Measurements from ENCODE around the gene LDB1.
A peak's percentile ranks its signal among the peaks of the same experiment; 100 is the strongest.

Gene LDB1, protein sequence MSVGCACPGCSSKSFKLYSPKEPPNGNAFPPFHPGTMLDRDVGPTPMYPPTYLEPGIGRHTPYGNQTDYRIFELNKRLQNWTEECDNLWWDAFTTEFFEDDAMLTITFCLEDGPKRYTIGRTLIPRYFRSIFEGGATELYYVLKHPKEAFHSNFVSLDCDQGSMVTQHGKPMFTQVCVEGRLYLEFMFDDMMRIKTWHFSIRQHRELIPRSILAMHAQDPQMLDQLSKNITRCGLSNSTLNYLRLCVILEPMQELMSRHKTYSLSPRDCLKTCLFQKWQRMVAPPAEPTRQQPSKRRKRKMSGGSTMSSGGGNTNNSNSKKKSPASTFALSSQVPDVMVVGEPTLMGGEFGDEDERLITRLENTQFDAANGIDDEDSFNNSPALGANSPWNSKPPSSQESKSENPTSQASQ

DNA sequence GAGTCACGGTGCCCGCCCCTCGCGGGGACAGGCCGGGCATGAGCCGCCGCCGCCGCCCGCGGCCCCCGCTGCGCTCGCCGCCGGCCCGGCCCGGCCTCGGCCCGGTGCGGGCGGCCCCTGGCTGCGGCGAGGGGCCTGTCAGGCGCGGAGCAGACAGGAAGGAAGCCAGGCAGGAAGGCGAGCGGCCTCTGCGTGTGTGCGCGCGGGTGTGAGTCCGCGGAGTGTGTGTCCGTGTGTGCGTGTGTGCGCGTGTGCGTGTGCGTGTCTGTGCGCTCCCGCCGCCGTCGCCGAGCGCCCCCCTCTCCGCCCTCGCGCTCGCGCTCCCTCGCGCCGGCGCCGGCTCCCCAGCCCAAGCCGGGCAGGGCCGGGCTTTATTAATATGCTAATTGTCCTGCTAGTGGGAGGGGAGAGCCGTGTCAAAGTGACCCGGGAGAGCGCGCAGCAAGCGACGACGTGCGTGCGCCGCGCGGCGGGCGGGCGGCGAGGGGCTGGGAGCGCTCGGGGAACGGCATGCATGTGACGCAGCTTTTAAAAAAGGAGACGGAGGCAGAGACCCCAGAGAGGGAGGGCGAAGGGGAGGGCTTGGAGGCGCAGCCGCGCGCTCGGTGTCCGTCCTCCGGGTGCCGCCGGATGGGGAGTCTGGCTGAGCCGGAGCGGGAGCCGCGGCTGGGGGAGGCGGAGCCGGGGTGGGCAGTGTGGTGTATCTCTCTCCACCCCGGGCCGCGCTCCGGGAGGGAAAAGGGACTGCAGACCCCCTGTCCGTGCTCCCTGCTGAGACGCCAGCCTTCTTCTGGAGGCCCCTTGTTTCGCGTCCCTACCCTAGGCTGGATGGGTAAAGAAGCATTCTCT is at the start of gene LDB1:
LDB1 (minus strand) TSS at position 227 of the 849 bp plus-strand sequence. CDS start 258 bp downstream, outside the sequence.
- DNase-seq = peak; percentile 64

DNA sequence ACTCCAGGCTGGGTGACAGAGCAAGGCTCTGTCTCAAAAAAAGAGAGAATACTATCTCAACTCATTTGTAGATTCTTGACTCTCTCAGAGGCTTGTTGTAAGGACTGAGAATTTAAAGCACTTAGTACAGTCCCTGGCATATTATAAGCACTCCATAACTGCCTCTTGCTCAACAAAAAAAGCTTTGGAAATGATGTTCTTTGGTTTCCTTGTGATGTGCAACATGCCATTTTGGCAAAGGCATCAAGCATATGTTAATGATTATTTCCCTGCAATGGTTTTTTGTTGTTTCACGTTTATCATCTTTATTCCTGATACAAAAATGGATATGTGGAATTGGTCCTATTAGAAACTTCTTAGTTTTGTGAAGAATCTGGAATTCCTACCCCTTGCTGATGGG is 47.7 kb upstream of the LDB1 start:
- no peak for DNase-seq

DNA sequence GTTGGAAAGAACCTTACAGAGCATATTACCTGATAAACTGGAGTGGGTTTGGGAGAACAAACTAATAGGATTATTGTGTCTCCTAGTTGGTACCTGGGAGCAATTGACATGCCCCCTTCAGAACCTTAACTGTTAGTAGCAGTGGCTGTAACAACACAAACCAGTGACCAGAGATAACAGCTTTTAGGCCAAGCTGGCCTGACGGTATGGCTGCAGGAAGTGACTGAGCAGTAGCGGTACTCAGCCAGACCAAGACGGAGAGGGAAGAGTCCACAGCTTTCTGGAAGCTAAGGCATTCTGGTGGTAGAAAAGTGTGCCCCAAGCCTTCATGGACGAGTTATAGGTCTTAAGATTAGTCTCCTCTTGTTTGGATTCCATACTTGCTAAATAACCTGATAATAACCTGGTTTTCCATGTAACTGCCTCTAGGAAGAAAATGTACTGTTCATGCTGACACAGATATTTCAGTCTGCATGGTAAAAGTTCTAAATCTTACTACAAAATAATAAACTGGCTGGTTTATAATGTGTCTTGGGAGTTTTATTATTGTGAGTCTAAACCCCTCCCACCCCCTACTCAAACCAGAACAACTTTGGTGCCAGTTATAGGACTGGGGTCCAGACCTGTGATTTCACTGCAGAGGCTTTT is 43.3 kb upstream of the LDB1 start:
- DNase-seq = no peak

DNA sequence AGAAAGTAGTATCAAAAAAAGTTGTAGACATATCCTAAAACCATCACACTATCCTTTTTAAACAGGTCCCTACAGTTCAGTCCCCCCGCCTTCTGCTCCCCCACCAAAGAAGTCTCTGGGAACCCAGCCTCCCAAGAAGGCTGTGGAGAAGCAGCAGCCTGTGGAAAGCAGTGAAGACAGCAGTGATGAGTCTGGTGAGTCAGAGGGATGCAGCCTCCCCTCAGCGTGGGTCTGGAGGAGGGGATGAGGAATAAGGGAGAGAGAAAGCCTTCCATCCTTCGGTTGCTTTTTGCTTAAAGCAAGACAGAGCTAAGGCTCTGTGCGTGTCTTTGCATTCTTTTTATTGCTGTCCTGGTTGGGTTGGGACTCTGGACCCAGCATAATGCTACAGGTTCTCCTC is 39.7 kb upstream of the LDB1 start:
- DNase-seq = no peak

DNA sequence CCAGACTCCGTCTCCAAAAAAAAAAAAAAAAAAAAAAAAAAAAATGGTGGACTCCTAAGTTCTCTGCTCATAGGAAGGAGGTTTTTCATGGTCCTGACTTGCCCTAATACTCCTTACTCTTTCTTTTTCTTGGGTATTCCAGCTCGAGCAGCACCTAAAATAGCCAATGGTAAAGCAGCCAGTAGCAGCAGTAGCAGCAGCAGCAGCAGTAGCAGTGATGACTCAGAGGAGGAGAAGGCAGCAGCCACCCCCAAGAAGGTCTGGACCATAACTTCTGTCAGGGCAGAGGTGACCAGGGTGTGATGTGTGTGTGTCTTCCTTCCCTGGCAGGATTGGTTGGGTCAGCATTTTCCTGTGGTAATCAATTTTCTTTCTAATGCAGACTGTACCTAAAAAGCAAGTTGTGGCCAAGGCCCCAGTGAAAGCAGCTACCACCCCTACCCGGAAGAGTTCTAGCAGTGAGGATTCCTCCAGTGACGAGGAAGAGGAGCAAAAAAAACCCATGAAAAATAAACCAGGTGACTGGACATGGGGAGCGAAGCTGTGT is 39.0 kb upstream of the LDB1 start:
- DNase-seq = no peak

DNA sequence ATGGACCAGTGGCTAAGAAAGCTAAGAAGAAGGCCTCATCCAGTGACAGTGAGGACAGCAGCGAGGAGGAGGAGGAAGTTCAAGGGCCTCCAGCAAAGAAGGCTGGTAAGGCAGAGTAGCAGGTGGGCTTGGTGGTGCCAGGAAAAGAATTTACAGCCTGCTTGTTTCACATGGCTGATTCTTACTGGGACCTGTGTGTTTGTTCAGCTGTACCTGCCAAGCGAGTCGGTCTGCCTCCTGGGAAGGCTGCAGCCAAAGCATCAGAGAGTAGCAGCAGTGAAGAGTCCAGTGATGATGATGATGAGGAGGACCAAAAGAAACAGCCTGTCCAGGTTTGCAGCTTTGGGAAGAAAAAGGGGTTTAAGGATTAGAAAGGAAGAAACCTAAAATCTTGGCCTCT is 37.1 kb upstream of the LDB1 start:
- DNase-seq = no peak

DNA sequence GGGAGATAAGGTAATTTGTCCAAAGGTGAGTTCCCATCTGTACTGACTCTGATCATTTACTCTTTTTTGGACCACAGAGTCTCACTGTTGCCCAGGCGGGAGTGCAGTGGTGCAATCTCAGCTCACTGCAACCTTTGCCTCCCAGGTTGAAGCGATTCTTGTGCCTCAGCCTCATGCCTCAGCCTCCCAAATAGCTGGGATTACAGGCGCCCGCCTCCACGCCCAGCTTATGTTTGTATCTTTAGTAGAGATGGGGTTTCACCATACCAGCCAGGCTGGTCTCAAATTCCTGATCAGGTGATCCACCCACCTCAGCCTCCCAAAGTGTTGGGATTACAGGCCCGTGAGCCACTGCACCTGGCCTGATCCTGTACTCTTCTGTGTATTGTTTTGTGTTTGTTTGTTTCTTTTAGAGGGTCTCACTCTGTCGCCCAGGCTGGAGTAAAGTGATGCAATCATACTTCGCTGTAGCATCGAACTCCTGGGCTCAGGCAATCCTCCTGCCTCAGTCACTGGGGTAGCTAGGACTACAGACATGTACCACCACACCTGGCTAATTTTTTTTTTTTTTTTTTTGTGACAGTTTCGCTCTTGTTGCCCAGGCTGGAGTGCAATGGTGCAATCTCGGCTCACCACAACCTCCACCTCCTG is 34.4 kb upstream of the LDB1 start:
- no peak for DNase-seq

DNA sequence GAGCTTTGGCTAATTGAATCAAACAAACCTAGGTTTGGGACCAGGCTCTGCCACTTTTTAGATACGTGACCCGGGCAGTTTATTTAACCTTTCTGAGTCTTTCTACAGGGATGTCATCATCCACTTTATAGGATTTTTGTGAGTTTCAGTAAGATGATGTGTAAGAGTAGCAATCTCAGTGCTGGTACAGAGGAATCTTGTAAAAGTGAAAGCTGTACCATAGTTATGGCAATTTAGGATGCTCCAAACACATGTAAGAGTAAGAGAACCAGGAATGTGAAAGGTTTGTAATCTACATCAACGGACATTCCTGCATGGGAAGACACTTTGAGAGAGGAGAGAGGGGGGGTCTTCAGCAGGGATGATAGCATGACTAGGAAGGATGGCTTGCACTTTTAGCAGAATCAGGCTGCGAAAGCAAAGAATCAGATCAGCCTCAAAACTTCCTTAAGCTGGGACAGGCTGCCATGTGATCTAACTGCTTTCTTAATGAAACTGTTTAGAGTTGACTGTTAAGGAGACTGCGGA is 33.0 kb upstream of the LDB1 start:
- DNase-seq = no peak

DNA sequence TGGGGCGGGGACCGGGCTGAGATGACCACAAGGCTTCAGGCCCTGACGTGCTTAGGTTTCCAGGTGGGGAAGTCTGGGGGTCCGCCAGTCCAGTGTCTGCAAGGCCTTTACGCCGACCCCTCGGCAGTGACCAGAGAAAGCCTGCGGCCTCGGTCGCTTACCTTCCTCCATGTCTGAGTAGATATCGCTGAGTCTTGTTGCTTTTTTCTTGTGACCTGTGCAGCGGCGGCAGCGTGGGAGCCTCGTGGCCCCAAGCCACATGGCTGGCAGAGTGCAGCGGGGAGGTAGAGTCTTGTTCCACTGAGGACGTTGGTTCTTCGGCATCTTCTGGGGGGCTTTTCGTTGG is 32.4 kb upstream of the LDB1 start:
- peak; percentile 60 for DNase-seq

DNA sequence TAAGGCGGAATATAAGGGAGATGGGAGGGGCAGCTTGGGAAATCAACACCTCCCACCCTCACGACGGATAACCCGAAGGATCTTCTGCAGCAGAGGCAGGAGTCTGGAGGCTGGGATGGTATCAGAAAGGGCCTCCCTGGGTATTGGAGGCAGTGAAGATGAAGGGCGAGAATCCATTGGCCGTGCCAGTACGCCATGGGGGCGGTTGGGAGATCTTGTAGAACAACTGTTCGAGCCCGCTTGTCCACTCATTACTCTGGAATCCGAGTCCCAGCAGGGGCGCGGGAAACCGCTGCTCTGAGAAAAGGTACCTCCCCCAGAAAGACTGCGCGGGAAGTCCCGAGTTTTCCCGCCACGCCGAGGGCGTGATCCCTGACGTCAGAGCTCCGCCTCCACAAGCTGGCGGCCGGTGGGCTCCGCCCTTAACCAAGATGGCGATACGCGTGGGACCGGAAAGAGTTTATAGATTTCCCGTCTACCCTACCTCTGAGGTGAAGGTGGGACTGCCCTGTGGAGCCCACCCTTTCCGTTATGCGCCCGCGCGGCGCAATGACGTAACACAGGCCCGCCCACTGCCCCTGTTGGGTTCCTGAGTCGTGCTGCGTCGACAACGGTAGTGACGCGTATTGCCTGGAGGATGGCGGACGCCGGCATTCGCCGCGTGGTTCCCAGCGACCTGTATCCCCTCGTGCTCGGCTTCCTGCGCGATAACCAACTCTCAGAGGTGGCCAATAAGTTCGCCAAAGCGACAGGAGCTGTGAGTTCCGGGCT is 31.8 kb upstream of the LDB1 start, which contains the start of gene NOLC1:
NOLC1 (plus strand) TSS at position 616 of the 771 bp plus-strand sequence; CDS start at position 638, 22 bp downstream.
- DNase-seq = peak; percentile 100

DNA sequence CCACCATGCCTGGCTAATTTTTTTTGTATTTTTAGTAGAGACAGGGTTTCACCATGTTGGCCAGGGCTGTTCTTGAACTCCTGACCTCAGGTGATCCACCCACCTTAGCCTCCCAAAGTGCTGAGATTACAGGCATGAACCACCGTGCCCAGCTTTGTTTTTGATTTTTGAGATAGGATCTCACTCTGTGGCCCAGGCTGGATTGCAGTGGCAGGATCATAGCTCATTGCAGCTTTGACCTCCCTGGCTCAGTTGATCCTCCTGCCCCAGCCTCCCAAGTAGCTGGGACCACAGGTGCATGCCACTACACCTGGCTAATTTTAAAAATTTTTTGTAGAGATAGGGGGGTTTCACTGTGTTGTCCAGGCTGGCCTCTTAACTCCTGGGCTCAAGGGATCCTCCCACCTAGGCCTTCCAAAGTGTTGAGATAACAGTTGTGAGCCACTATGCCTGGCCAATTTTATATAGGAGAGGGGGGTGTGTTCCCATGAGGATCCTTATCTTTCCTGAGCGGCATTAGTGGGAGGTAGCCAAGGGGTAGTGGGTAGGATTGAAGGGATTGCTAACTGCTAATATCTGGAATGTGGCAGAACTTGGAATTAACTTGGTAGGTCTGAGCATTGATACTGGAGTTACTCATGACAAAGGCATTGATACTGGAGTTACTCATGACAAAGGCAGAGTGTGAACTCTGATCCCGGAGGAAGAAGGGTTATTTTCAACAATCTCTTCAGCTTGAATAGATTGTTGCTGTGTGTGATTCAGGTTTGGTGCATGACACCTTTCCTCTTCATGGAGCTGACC is 31.0 kb upstream of the LDB1 start:
- DNase-seq = no peak

DNA sequence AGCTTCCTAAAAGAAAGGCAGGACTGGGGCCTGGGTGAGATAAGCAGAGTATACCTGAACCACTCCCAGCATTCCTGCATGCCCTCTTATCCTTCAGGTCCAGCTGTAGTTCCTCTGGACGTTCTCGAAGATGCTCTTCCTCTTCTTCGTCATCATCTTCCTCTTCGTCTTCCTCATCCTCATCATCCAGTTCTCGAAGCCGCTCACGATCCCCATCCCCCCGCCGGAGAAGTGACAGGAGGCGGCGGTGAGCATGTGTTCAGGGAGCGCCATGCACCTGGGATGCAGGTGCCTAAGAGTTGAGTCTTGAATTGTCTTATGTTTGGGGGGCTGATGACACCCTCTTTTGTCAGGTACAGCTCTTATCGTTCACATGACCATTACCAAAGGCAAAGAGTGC is 28.1 kb upstream of the LDB1 start:
- DNase-seq = no peak

DNA sequence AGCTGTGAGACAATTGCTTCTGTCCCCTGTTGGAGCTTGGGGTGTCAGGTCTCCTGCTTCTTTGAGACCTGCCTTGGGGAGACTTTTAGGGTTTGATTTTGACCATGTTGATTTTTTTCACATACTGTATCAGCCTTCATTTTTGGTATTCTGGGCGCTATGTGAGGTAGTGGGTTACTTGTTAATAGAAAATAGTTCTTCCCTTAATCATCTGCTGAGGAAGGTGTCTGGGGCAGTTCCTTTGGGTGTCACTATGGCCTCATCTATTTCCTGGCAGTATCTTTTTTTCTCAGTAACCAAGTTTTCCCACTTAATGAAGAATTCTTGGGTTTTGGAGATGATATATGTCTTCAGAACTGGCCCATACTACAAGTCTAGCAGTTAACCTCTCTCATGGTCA is 27.4 kb upstream of the LDB1 start:
- no peak for DNase-seq

DNA sequence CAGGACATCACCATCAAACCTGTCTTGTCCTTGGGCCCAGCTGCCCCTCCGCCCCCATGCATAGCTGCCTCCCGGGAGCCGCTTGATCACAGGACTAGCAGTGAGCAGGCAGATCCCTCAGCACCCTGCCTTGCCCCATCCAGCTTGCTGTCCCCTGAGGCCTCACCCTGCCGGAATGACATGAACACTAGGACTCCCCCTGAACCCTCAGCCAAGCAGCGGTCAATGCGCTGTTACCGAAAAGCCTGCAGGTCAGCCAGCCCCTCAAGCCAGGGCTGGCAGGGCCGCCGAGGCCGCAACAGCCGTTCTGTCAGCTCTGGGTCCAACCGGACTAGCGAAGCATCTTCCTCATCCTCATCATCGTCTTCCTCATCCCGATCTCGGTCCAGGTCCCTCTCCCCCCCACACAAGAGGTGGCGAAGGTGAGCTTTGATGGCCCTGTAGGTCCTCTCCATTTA is 26.8 kb upstream of the LDB1 start:
- DNase-seq = no peak

DNA sequence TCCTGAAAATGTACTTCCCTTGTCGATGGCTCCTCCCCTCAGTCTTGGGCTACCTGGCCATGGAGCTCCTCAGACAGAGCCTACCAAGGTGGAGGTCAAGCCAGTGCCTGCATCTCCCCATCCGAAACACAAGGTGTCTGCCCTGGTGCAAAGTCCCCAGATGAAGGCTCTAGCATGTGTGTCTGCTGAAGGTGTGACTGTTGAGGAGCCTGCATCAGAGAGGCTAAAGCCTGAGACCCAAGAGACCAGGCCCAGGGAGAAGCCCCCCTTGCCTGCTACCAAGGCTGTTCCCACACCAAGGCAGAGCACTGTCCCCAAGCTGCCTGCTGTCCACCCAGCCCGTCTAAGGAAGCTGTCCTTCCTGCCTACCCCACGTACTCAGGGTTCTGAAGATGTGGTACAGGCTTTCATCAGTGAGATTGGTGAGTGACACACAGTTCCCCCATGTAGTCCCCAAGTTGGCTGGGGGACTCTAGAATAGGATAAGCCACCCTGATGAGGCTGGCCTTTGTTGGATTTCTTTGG is 21.5 kb upstream of the LDB1 start:
- no peak for DNase-seq

DNA sequence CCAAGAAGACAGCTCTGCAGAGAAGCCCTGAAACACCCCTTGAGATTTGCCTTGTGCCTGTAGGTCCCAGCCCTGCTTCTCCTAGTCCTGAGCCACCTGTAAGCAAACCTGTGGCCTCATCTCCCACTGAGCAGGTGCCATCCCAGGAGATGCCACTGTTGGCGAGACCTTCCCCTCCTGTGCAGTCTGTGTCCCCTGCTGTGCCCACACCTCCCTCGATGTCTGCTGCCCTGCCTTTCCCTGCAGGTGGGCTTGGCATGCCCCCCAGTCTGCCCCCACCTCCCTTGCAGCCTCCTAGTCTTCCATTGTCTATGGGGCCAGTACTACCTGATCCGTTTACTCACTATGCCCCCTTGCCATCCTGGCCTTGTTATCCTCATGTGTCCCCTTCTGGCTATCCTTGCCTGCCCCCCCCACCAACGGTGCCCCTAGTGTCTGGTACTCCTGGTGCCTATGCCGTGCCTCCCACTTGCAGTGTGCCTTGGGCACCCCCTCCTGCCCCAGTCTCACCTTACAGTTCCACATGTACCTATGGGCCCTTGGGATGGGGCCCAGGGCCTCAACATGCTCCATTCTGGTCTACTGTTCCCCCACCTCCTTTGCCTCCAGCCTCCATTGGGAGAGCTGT is 20.9 kb upstream of the LDB1 start:
- DNase-seq = no peak

DNA sequence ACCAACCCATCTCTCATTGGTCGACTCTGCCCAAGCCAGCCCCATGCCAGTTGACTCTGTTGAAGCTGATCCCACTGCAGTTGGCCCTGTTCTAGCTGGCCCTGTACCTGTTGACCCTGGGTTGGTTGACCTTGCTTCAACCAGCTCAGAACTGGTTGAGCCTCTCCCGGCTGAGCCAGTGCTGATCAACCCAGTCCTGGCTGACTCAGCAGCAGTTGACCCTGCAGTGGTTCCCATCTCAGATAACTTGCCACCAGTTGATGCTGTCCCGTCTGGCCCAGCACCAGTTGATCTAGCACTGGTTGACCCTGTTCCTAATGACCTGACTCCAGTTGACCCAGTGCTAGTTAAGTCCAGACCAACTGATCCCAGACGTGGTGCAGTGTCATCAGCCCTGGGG is 20.1 kb upstream of the LDB1 start:
- DNase-seq = no peak

DNA sequence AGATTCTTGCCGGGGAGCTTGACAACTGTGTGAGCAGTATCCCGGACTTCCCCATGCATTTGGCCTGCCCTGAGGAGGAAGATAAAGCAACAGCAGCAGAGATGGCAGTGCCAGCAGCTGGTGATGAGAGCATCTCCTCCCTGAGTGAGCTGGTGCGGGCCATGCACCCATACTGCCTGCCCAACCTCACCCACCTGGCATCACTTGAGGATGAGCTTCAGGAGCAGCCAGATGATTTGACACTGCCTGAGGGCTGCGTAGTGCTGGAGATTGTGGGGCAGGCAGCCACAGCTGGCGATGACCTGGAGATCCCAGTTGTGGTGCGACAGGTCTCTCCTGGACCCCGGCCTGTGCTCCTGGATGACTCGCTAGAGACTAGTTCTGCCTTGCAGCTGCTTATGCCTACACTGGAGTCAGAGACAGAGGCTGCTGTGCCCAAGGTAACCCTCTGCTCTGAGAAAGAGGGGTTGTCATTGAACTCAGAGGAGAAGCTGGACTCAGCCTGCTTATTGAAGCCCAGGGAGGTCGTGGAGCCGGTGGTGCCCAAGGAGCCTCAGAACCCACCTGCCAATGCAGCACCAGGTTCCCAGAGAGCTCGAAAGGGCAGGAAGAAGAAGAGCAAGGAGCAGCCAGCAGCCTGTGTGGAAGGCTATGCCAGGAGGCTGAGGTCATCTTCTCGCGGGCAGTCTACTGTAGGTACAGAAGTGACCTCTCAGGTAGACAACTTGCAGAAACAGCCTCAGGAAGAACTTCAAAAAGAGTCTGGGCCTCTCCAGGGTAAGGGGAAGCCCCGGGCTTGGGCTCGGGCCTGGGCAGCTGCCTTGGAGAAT is 19.3 kb upstream of the LDB1 start:
- no peak for DNase-seq

DNA sequence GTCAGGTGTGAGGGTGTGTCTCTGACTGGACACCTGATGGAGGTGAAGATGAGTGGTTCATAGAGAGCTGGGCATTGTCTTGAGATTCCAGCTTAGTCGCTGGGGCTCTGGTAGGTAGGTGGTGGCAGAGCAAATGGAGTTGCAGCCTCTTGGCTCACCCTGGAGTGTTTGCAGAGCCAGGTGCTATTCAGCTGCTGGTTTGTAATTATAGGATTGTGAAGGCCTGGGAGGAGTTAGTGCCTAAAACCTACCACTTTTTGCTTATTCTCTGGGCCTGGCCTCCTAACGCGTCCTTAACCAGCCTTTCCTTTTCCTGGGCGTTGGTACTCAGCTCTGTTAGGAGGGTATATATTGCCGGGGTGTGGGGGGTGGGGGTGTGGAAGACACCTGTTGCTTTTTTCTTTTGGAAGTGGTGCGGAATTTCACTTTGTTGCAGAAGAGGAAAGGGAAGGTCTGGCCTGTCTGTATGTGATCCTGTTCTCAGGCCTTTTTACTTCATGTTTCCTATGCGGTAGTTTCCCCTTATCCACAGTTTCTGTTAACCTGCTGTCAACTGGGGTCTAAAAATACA is 15.9 kb upstream of the LDB1 start:
- no peak for DNase-seq

All from stimulated activated CD4-positive, alpha-beta T cell treated with anti-CD3 and anti-CD28 coated beads, Interleukin-4, amount 100 ng/mL, for 24 hours (primary cell).